ENCODE data around the gene FBXO38. TPM values are rescaled to one million over a fixed set of nuclear protein-coding genes. Genes with fewer than 3 reads are reported as not detected.

Gene FBXO38
- polyA plus RNA-seq, 4 donors = 38.7 to 55.2 (median 45.2) TPM

- DNase-seq (ENCODE audit: low read depth in 4 of 4, low spot score in 2 of 4) = peak in 1 of 4 donors; percentile 9
These were observed 601 bp downstream of the FBXO38 start for GRCh38 chr5:148384380-148384737.

GRCh38 chr5:148385094-148385493, 1.3 kb downstream of the FBXO38 start:
- no peak for DNase-seq (ENCODE audit: low read depth in 4 of 4, low spot score in 2 of 4)

GRCh38 chr5:148386041-148386440, 2.3 kb downstream of the FBXO38 start:
- DNase-seq (ENCODE audit: low read depth in 4 of 4, low spot score in 2 of 4) = no peak

GRCh38 chr5:148387325-148387724, 3.6 kb downstream of the FBXO38 start:
- DNase-seq (ENCODE audit: low read depth in 4 of 4, low spot score in 2 of 4) = no peak

- DNase-seq (ENCODE audit: low read depth in 4 of 4, low spot score in 2 of 4) = no peak
These were observed 4.9 kb downstream of the FBXO38 start for GRCh38 chr5:148388696-148389095.

- no peak for DNase-seq (ENCODE audit: low read depth in 4 of 4, low spot score in 2 of 4)
These were observed 7.2 kb downstream of the FBXO38 start for GRCh38 chr5:148390914-148391313.

GRCh38 chr5:148391422-148391821, 7.7 kb downstream of the FBXO38 start:
- no peak for DNase-seq (ENCODE audit: low read depth in 4 of 4, low spot score in 2 of 4)

- no peak for DNase-seq (ENCODE audit: low read depth in 4 of 4, low spot score in 2 of 4)
These were observed 9.6 kb downstream of the FBXO38 start for GRCh38 chr5:148393390-148393741.

- DNase-seq (ENCODE audit: low read depth in 4 of 4, low spot score in 2 of 4) = no peak
These were observed 10.8 kb downstream of the FBXO38 start for GRCh38 chr5:148394587-148395019.

GRCh38 chr5:148395031-148395430, 11.3 kb downstream of the FBXO38 start:
- DNase-seq (ENCODE audit: low read depth in 4 of 4, low spot score in 2 of 4) = no peak

- DNase-seq (ENCODE audit: low read depth in 4 of 4, low spot score in 2 of 4) = no peak
These were observed 14.3 kb downstream of the FBXO38 start for GRCh38 chr5:148397968-148398595.

- DNase-seq (ENCODE audit: low read depth in 4 of 4, low spot score in 2 of 4) = no peak
These were observed 15.0 kb downstream of the FBXO38 start for GRCh38 chr5:148398698-148399121.

GRCh38 chr5:148401604-148402003, 17.8 kb downstream of the FBXO38 start:
- DNase-seq (ENCODE audit: low read depth in 4 of 4, low spot score in 2 of 4) = no peak

GRCh38 chr5:148403344-148403743, 19.6 kb downstream of the FBXO38 start:
- no peak for DNase-seq (ENCODE audit: low read depth in 4 of 4, low spot score in 2 of 4)

- no peak for DNase-seq (ENCODE audit: low read depth in 4 of 4, low spot score in 2 of 4)
These were observed 22.6 kb downstream of the FBXO38 start for GRCh38 chr5:148406406-148406805.

- no peak for DNase-seq (ENCODE audit: low read depth in 4 of 4, low spot score in 2 of 4)
These were observed 24.3 kb downstream of the FBXO38 start for GRCh38 chr5:148408092-148408491.

- DNase-seq (ENCODE audit: low read depth in 4 of 4, low spot score in 2 of 4) = no peak
These were observed 28.4 kb downstream of the FBXO38 start for GRCh38 chr5:148412124-148412523.

- no peak for DNase-seq (ENCODE audit: low read depth in 4 of 4, low spot score in 2 of 4)
These were observed 31.1 kb downstream of the FBXO38 start for GRCh38 chr5:148414833-148415232.

GRCh38 chr5:148416416-148416815, 32.7 kb downstream of the FBXO38 start:
- peak in 1 of 4 donors; percentile 1 for DNase-seq (ENCODE audit: low read depth in 4 of 4, low spot score in 2 of 4)

GRCh38 chr5:148416921-148417320, 33.2 kb downstream of the FBXO38 start:
- no peak for DNase-seq (ENCODE audit: low read depth in 4 of 4, low spot score in 2 of 4)

GRCh38 chr5:148418511-148418910, 34.8 kb downstream of the FBXO38 start:
- no peak for DNase-seq (ENCODE audit: low read depth in 4 of 4, low spot score in 2 of 4)

- DNase-seq (ENCODE audit: low read depth in 4 of 4, low spot score in 2 of 4) = no peak
These were observed 37.9 kb downstream of the FBXO38 start for GRCh38 chr5:148421661-148422060.

- DNase-seq (ENCODE audit: low read depth in 4 of 4, low spot score in 2 of 4) = no peak
These were observed 42.0 kb downstream of the FBXO38 start for GRCh38 chr5:148425808-148426207.

Data from left renal cortex interstitium (tissue), 4 donors.